ENCODE measurements around the gene FFAR4. TPM values are rescaled to one million over a fixed set of nuclear protein-coding genes. Genes with fewer than 3 reads are reported as not detected.
A peak's percentile ranks its signal among the peaks of the same experiment; 100 is the strongest.

Gene FFAR4
- total RNA-seq, 2 experiments from 2014 or later: not detected

- DNase-seq (no peak), ATAC-seq (no peak)
- ChIA-PET CTCF (interaction anchor here (0.8 to 1.4 kb wide), 2 partner anchors 177 to 306 kb away, joined by 3 to 4 read pairs; no protein-coding TSS in a partner anchor), POLR2A (no interaction called here)
- peaks cover 3% of the 10 kb centered on the region for H3K27me3 Mint-ChIP-seq
- no peak overlapping the region for H3K27ac Mint-ChIP-seq
- no peaks in the 10 kb centered on the region for H3K9me3 Mint-ChIP-seq
- no peaks in the 10 kb centered on the region for H3K4me1 Mint-ChIP-seq (ENCODE audit: low read depth)
- H3K4me3 Mint-ChIP-seq: no peak overlapping the region
- no peak for TF ChIP-seq CTCF (IDR thresholded peaks at IDR 0.05)
- no peaks in the 10 kb centered on the region for H3K36me3 Mint-ChIP-seq (ENCODE audit: low read depth)
- intact Hi-C loops (cut with micrococcal nuclease): no loop called here
Observed at GRCh38 chr10:93552780-93553179, 13.7 kb upstream of the FFAR4 start.

GRCh38 chr10:93553482-93554315 lies 12.8 kb upstream of the FFAR4 start:
- DNase-seq (no peak), ATAC-seq (no peak)
- Mint-ChIP-seq H3K27ac (no peak overlapping the region), H3K36me3 (ENCODE audit: low read depth) (no peaks in the 10 kb centered on the region), H3K27me3 (peaks cover 3% of the 10 kb centered on the region), H3K4me1 (ENCODE audit: low read depth) (no peaks in the 10 kb centered on the region), H3K9me3 (no peaks in the 10 kb centered on the region), H3K4me3 (no peak overlapping the region)
- no peak for TF ChIP-seq CTCF (IDR thresholded peaks at IDR 0.05)
- ChIA-PET CTCF (interaction anchor here (1.0 to 1.9 kb wide), 11 partner anchors 10 to 367 kb away, joined by 3 to 22 read pairs (median 4); no protein-coding TSS in a partner anchor), POLR2A (interaction anchor here (1.1 kb wide), 1 partner anchor 37 kb away, joined by 3 read pairs; no protein-coding TSS in a partner anchor)
- intact Hi-C loops (cut with micrococcal nuclease): no loop called here

GRCh38 chr10:93554316-93554663 lies 12.2 kb upstream of the FFAR4 start:
- peaks cover 3% of the 10 kb centered on the region for H3K27me3 Mint-ChIP-seq
- no peak for TF ChIP-seq CTCF (IDR thresholded peaks at IDR 0.05)
- no peaks in the 10 kb centered on the region for H3K9me3 Mint-ChIP-seq
- no peaks in the 10 kb centered on the region for H3K4me1 Mint-ChIP-seq (ENCODE audit: low read depth)
- ATAC-seq (no peak), DNase-seq (no peak)
- no peaks in the 10 kb centered on the region for H3K36me3 Mint-ChIP-seq (ENCODE audit: low read depth)
- intact Hi-C loops (cut with micrococcal nuclease): no loop called here
- POLR2A ChIA-PET: interaction anchor here (0.6 to 1.1 kb wide), 2 partner anchors 37 to 1629 kb away, joined by 3 read pairs; no protein-coding TSS in a partner anchor
- CTCF ChIA-PET: interaction anchor here (1.0 to 1.9 kb wide), 11 partner anchors 10 to 366 kb away, joined by 3 to 22 read pairs (median 4); no protein-coding TSS in a partner anchor
- no peak overlapping the region for H3K4me3 Mint-ChIP-seq
- no peak overlapping the region for H3K27ac Mint-ChIP-seq

- Mint-ChIP-seq H3K4me1 (ENCODE audit: low read depth) (no peaks in the 10 kb centered on the region), H3K27me3 (peaks cover 3% of the 10 kb centered on the region), H3K27ac (no peak overlapping the region), H3K9me3 (no peaks in the 10 kb centered on the region), H3K36me3 (ENCODE audit: low read depth) (no peaks in the 10 kb centered on the region), H3K4me3 (no peak overlapping the region)
- POLR2A ChIA-PET: interaction anchor here (0.6 kb wide), 1 partner anchor 1629 kb away, joined by 3 read pairs; no protein-coding TSS in a partner anchor
- intact Hi-C loops (cut with micrococcal nuclease): no loop called here
- ATAC-seq (peak; percentile 47), DNase-seq (peak; percentile 70)
- CTCF ChIA-PET: interaction anchor here (0.5 to 1.9 kb wide), 14 partner anchors 11 to 366 kb away, joined by 3 to 22 read pairs (median 4); no protein-coding TSS in a partner anchor
- peak; percentile 69 for TF ChIP-seq CTCF (IDR thresholded peaks at IDR 0.05)
Observed at GRCh38 chr10:93554760-93555432, 11.6 kb upstream of the FFAR4 start.

Data from activated CD8-positive, alpha-beta T cell treated with anti-CD3 and anti-CD28 coated beads for 36 hours (primary cell).